Neuronal stem cell (in vitro differentiated cells): Measurements from ENCODE around the gene H1-8.

ENCODE experiments used
- DNase-seq: peaks from one replicate; pipeline ENCODE4 v3.0.0-alpha.2; 2013; ENCODE audit warnings: low spot score
- H2AFZ ChIP-seq: one replicate; pipeline ENCODE4 v1.6.1; 2013; ENCODE audit warnings: mild to moderate bottlenecking, low read length, inconsistent platforms
- H2AK5ac ChIP-seq: 2 replicates; pipeline ENCODE4 v1.6.1; 2013; ENCODE audit warnings: low read depth, mild to moderate bottlenecking, inconsistent platforms, low read length, moderate library complexity, mixed read lengths
- H2BK120ac ChIP-seq: 2 replicates; pipeline ENCODE4 v1.6.1; 2013; ENCODE audit warnings: low read depth, mild to moderate bottlenecking, inconsistent platforms, low read length, moderate library complexity, mixed read lengths
- H2BK12ac ChIP-seq: one replicate; pipeline ENCODE4 v1.6.1; 2013; ENCODE audit warnings: low read length, inconsistent platforms
- H2BK15ac ChIP-seq: 2 replicates; pipeline ENCODE4 v1.6.1; 2013; ENCODE audit warnings: mild to moderate bottlenecking, low read length, inconsistent platforms, mixed read lengths
- H2BK5ac ChIP-seq: one replicate; pipeline ENCODE4 v1.6.1; 2013; ENCODE audit warnings: inconsistent platforms, mild to moderate bottlenecking, low read length, moderate library complexity
- H3K14ac ChIP-seq: one replicate; pipeline ENCODE4 v1.6.1; 2013; ENCODE audit warnings: low read length, inconsistent platforms
- H3K18ac ChIP-seq: 2 replicates; pipeline ENCODE4 v1.6.1; 2013; ENCODE audit warnings: low read length, inconsistent platforms
- H3K23ac ChIP-seq: 2 replicates; pipeline ENCODE4 v1.6.1; 2013; ENCODE audit warnings: low read depth, mild to moderate bottlenecking, mixed read lengths, low read length, inconsistent platforms; ENCODE audit not compliant: poor library complexity
- H3K27ac ChIP-seq: replicated peaks from 3 replicates; pipeline ENCODE4 v1.5.1; 2013; ENCODE audit warnings: low read length, inconsistent platforms
- H3K27me3 ChIP-seq, 3 experiments: 2 replicates each; pipeline ENCODE4 v1.6.1; 2013; ENCODE audit warnings: low read length in 3 of 3, mild to moderate bottlenecking in 2 of 3, inconsistent platforms in 1 of 3, low read depth in 1 of 3, mixed read lengths in 1 of 3, moderate library complexity in 1 of 3; ENCODE audit not compliant: control insufficient read depth in 3 of 3, insufficient read depth in 3 of 3
- H3K36me3 ChIP-seq, 2 donors: replicated peaks in 1 of 2; 2 replicates each; pipeline ENCODE4 v1.6.1; 2013; ENCODE audit warnings: low read length in 2 of 2; ENCODE audit not compliant: control insufficient read depth in 2 of 2, insufficient read depth in 2 of 2
- H3K4ac ChIP-seq: 2 replicates; pipeline ENCODE4 v1.6.1; 2013; ENCODE audit warnings: inconsistent platforms, mild to moderate bottlenecking, low read length, moderate library complexity
- H3K4me1 ChIP-seq, 2 donors: 1 replicate in 1 of 2; 2 replicates in 1 of 2; pipeline ENCODE4 v1.6.1; 2013; ENCODE audit warnings: low read length in 2 of 2, low read depth in 1 of 2; ENCODE audit not compliant: control insufficient read depth in 2 of 2, insufficient read depth in 1 of 2
- H3K4me2 ChIP-seq: one replicate; pipeline ENCODE4 v1.6.1; 2013; ENCODE audit warnings: mild to moderate bottlenecking, low read length, inconsistent platforms; ENCODE audit not compliant: insufficient read depth, poor library complexity, severe bottlenecking
- H3K4me3 ChIP-seq, 2 donors: 2 replicates each; pipeline ENCODE4 v1.5.1; 2013; ENCODE audit warnings: low read length in 2 of 2, mild to moderate bottlenecking in 2 of 2, inconsistent platforms in 1 of 2, moderate library complexity in 1 of 2
- H3K79me1 ChIP-seq: one replicate; pipeline ENCODE4 v1.6.1; 2013; ENCODE audit warnings: low read depth, mild to moderate bottlenecking, inconsistent platforms, low read length, moderate library complexity
- H3K9ac ChIP-seq: one replicate; pipeline ENCODE4 v1.6.1; 2013; ENCODE audit warnings: mild to moderate bottlenecking, low read depth, low read length, inconsistent platforms; ENCODE audit not compliant: poor library complexity
- H3K9me3 ChIP-seq, 2 donors: replicated peaks in 1 of 2; 2 replicates each; pipeline versions ENCODE3 to v1.6.1; 2013; ENCODE audit warnings: low read length in 2 of 2, mild to moderate bottlenecking in 2 of 2, inconsistent platforms in 1 of 2, low read depth in 1 of 2, mixed read lengths in 1 of 2, moderate library complexity in 1 of 2; ENCODE audit not compliant: control insufficient read depth in 2 of 2, insufficient read depth in 1 of 2
- H4K8ac ChIP-seq: one replicate; pipeline ENCODE4 v1.6.1; 2013; ENCODE audit warnings: low read depth, mild to moderate bottlenecking, inconsistent platforms, low read length, moderate library complexity
- H4K91ac ChIP-seq: one replicate; pipeline ENCODE4 v1.6.1; 2013; ENCODE audit warnings: low read length, low read depth, mild to moderate bottlenecking, inconsistent platforms; ENCODE audit not compliant: poor library complexity
- WGBS, 2 donors: extraction: QIAGEN DNeasy Blood & Tissue Kit; methylation state at CpG; one replicate each; pipeline ENCODE4 v1.1.7; 2013; ENCODE audit warnings: missing lambda C conversion rate in 2 of 2, mixed read lengths in 1 of 2; ENCODE audit not compliant: insufficient read length in 2 of 2, insufficient replicate concordance in 1 of 2; ENCODE audit errors: extremely low coverage in 2 of 2; 5-methylcytosine and 5-hydroxymethylcytosine counted together

H1-8 gene

DNA sequence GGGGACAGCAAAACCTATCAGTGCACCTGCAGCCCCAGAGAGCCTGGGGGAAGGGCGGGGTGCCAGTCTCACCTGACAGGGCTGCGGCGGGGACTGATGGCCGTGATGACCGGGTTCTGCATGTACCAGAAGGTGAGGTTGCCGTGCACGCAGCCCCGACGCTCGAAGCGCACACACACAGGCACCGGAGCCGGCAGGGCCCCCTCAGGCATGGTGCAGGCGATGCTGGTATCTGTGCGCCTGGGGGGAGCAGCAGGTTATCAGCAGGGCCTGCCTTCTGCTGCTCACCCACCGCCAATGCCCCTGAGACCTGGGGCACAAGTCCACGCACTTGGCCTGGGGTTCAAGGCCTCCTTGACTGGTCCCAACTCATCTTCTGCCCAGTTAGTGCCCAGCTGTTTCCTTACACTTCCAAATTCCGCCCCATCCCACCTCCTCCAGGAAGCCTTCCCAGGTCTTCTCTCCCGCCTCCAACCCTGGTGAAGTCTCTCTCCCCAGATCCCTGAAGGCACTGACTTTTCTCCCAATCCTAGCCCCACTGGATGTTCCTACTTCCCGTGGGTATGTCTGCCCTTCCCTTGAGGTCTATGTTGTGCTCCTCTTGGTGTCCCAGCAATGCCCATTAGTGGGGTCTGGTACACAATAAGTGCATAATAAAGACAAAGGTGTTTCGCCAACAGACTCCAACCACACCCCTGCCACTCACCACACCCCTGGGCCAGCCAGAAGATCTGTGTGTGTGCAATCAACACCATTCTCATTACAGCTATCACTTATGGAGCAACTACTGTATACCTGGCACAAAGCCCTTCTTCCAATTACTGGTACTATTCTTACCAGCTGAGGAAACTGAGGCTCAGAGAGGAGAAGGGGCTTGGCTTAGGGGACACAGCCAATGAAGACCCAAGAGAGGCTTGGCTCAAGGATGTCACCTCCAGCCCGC is 28.9 kb downstream of the H1-8 start:
- no peak overlapping the region for H3K9ac ChIP-seq
- WGBS, 2 donors = no CpG with 5 or more reads among the region's 22 CpGs
- H2BK15ac ChIP-seq = no peak overlapping the region
- DNase-seq = no peak
- peak overlapping the region; percentile 24 for H2BK5ac ChIP-seq
- H3K27ac ChIP-seq = no peak overlapping the region
- no peak overlapping the region for H2BK120ac ChIP-seq
- peak overlapping the region; percentile 10 for H2AK5ac ChIP-seq
- no peak overlapping the region for H2BK12ac ChIP-seq
- no peak overlapping the region for H3K14ac ChIP-seq
- no peak overlapping the region for H3K4me3 ChIP-seq
- H3K18ac ChIP-seq = peak overlapping the region; percentile 41
- H4K8ac ChIP-seq = no peak overlapping the region
- no peak overlapping the region for H3K23ac ChIP-seq
- no peaks in the 10 kb centered on the region for H3K79me1 ChIP-seq
- no peak overlapping the region for H3K4me2 ChIP-seq
- no peaks in the 10 kb centered on the region for H3K27me3 ChIP-seq
- peaks cover 0 to 8% of the 10 kb centered on the region in 2 donors for H3K4me1 ChIP-seq
- H4K91ac ChIP-seq = no peak overlapping the region
- peaks cover 0 to 23% of the 10 kb centered on the region in 2 donors for H3K36me3 ChIP-seq
- peaks cover 0 to 1% of the 10 kb centered on the region in 2 donors for H3K9me3 ChIP-seq
- no peak overlapping the region for H3K4ac ChIP-seq
- no peak overlapping the region for H2AFZ ChIP-seq

GRCh38 chr3:129572603-129573002 is 29.6 kb downstream of the H1-8 start:
- no peak overlapping the region for H2BK15ac ChIP-seq
- H4K8ac ChIP-seq = no peak overlapping the region
- H2BK120ac ChIP-seq = no peak overlapping the region
- peaks cover 0 to 30% of the 10 kb centered on the region in 2 donors for H3K36me3 ChIP-seq
- peak overlapping the region; percentile 24 for H2BK5ac ChIP-seq
- H3K4ac ChIP-seq = peak overlapping the region; percentile 53
- H3K14ac ChIP-seq = no peak overlapping the region
- H3K9ac ChIP-seq = peak overlapping the region; percentile 30
- no peak overlapping the region for H3K4me3 ChIP-seq
- no peak for DNase-seq
- peak overlapping the region; percentile 68 for H2AK5ac ChIP-seq
- no peak overlapping the region for H3K23ac ChIP-seq
- no peaks in the 10 kb centered on the region for H3K27me3 ChIP-seq
- H3K9me3 ChIP-seq = peaks cover 0 to 1% of the 10 kb centered on the region in 2 donors
- no peak overlapping the region for H3K27ac ChIP-seq
- H3K4me1 ChIP-seq = peaks cover 0 to 8% of the 10 kb centered on the region in 2 donors
- no peak overlapping the region for H4K91ac ChIP-seq
- H3K4me2 ChIP-seq = no peak overlapping the region
- WGBS, 2 donors = no CpG with 5 or more reads among the region's 18 CpGs
- no peak overlapping the region for H2AFZ ChIP-seq
- H3K18ac ChIP-seq = peak overlapping the region; percentile 27
- H3K79me1 ChIP-seq = no peaks in the 10 kb centered on the region
- no peak overlapping the region for H2BK12ac ChIP-seq

GRCh38 chr3:129573493-129573892 is 30.5 kb downstream of the H1-8 start:
- H2AK5ac ChIP-seq = peak overlapping the region; percentile 49
- no peak overlapping the region for H4K91ac ChIP-seq
- WGBS, 2 donors = no CpG with 5 or more reads among the region's 14 CpGs
- no peak overlapping the region for H2BK15ac ChIP-seq
- H3K23ac ChIP-seq = peak overlapping the region; percentile 81
- peaks cover 0 to 8% of the 10 kb centered on the region in 2 donors for H3K4me1 ChIP-seq
- no peak overlapping the region for H3K14ac ChIP-seq
- H2BK12ac ChIP-seq = no peak overlapping the region
- H3K4me2 ChIP-seq = no peak overlapping the region
- H3K36me3 ChIP-seq = peaks cover 0 to 35% of the 10 kb centered on the region in 2 donors
- peaks cover 0 to 1% of the 10 kb centered on the region in 2 donors for H3K9me3 ChIP-seq
- H2BK120ac ChIP-seq = no peak overlapping the region
- H2BK5ac ChIP-seq = no peak overlapping the region
- no peak for DNase-seq
- H4K8ac ChIP-seq = no peak overlapping the region
- no peak overlapping the region for H3K4me3 ChIP-seq
- no peak overlapping the region for H3K9ac ChIP-seq
- H3K79me1 ChIP-seq = no peaks in the 10 kb centered on the region
- no peak overlapping the region for H2AFZ ChIP-seq
- H3K27ac ChIP-seq = no peak overlapping the region
- no peak overlapping the region for H3K4ac ChIP-seq
- no peaks in the 10 kb centered on the region for H3K27me3 ChIP-seq
- H3K18ac ChIP-seq = peak overlapping the region; percentile 80

- Histone ChIP-seq H3K79me1 (no peaks in the 10 kb centered on the region), H3K4me2 (no peak overlapping the region), H3K4me1 (peaks cover 0 to 8% of the 10 kb centered on the region in 2 donors), H2BK5ac (no peak overlapping the region), H2AK5ac (no peak overlapping the region), H3K36me3 (peaks cover 0 to 29% of the 10 kb centered on the region in 2 donors), H4K8ac (no peak overlapping the region), H2BK120ac (no peak overlapping the region), H3K4me3 (no peak overlapping the region), H2BK12ac (no peak overlapping the region), H3K14ac (no peak overlapping the region), H3K4ac (no peak overlapping the region), H3K18ac (no peak overlapping the region), H3K27me3 (no peaks in the 10 kb centered on the region), H3K9ac (peak overlapping the region; percentile 51), H2AFZ (no peak overlapping the region), H3K9me3 (peaks cover 0 to 1% of the 10 kb centered on the region in 2 donors), H4K91ac (no peak overlapping the region), H2BK15ac (no peak overlapping the region), H3K23ac (no peak overlapping the region), H3K27ac (no peak overlapping the region)
- DNase-seq = no peak
- WGBS, 2 donors = no CpG with 5 or more reads among the region's 24 CpGs
These were observed 31.2 kb downstream of the H1-8 start for GRCh38 chr3:129574206-129574605.
